ENCODE data around the gene ACVRL1. TPM values are rescaled to one million over a fixed set of nuclear protein-coding genes. Genes with fewer than 3 reads are reported as not detected.

The ACVRL1 gene
- total RNA-seq (not detected), total RNA-seq (0 reads per million in 2 donors)

DNA sequence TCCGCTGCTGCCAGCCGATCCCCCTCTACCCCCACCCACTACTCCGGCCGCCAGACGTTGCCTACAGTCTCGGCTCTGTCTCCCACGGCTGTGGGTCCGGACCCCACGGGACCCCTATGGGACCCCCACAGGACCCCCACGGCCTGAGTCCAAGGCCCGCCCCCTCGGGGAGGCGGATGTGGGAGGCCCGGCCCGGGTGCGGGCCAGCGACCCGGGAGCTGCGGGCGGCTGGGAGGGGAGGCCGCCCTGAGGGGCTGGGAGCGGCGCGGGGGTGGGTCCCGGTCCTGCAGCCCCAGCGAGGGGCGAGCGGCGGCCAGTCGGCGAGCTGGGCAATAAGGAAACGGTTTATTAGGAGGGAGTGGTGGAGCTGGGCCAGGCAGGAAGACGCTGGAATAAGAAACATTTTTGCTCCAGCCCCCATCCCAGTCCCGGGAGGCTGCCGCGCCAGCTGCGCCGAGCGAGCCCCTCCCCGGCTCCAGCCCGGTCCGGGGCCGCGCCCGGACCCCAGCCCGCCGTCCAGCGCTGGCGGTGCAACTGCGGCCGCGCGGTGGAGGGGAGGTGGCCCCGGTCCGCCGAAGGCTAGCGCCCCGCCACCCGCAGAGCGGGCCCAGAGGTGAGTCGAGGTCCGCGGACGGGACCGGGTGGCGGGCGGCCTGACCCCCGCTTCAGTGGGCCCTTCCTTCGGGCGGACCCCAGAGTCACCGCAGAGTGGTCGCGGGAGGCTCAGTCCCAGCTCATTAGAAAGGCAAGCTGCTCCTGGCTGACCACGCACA lies at the start of gene ACVRL1:
Gene ACVRL1, plus strand, starts transcription at position 422 of the 773 bp plus-strand sequence. CDS start 4,971 bp downstream, outside the sequence.
- Mint-ChIP-seq H3K4me3 (peak within 1 kb of the TSS; percentile 21), H3K36me3 (ENCODE audit: low read depth) (peaks cover 4% of the 10 kb centered on the region), H3K4me1 (peaks cover 2% of the 10 kb centered on the region), H3K27me3 (peaks cover 42% of the 10 kb centered on the region), H3K27ac (no peak within 1 kb of the TSS)
- no peaks in the 10 kb centered on the region for H3K9me3 ChIP-seq (ENCODE audit: control insufficient read depth, low read length, poor library complexity, severe bottlenecking)
- DNase-seq = no peak
- no peak for ATAC-seq

DNA sequence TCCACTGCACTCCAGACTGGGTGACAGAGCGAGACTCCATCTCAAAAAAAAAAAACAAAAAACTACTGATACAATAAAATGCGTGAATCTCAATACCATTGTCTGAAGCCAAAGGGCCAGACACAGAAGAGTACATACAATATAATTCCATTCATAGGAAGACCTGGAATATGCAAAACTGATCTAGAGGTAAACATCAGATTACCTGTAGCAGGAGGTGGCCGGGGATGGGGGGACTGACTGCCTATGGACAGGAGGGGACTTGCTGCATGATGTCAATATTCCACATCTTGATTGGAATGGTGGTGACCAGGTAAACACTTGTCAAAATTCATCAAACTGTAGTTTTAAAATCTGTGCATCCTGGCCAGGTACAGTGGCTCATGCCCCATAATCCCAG lies 46.3 kb upstream of the ACVRL1 start:
- Mint-ChIP-seq H3K4me3 (no peak overlapping the region), H3K4me1 (peaks cover 8% of the 10 kb centered on the region), H3K27ac (no peak overlapping the region)

DNA sequence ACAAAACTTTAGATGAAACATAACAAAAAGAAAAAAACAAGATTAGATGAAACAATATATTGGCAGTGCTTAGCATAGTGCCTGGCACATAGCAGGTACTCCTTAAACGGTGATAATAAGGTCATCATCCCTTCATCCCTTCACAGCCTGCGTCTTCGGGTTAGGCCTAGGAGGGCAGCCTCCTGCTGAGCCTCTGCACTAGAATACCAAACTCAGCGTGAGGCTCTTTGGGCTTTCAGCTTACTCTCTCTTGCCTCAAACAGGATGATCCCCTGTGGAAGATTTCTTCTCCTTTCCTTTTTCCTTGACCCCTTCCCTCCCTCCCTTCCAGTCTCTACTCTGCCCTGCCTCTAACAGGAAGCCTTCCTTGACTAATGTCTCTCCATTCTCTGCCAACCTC lies 44.4 kb upstream of the ACVRL1 start:
- no peak overlapping the region for H3K27ac Mint-ChIP-seq
- H3K27me3 Mint-ChIP-seq = peaks cover 59% of the 10 kb centered on the region

More for the DNA sequence above, 46.3 kb upstream of the ACVRL1 start:
- Mint-ChIP-seq H3K36me3 (ENCODE audit: low read depth) (peaks cover 2% of the 10 kb centered on the region), H3K27me3 (peaks cover 57% of the 10 kb centered on the region)
- DNase-seq = no peak
- H3K9me3 ChIP-seq (ENCODE audit: control insufficient read depth, low read length, poor library complexity, severe bottlenecking) = no peaks in the 10 kb centered on the region
- ATAC-seq = no peak

DNA sequence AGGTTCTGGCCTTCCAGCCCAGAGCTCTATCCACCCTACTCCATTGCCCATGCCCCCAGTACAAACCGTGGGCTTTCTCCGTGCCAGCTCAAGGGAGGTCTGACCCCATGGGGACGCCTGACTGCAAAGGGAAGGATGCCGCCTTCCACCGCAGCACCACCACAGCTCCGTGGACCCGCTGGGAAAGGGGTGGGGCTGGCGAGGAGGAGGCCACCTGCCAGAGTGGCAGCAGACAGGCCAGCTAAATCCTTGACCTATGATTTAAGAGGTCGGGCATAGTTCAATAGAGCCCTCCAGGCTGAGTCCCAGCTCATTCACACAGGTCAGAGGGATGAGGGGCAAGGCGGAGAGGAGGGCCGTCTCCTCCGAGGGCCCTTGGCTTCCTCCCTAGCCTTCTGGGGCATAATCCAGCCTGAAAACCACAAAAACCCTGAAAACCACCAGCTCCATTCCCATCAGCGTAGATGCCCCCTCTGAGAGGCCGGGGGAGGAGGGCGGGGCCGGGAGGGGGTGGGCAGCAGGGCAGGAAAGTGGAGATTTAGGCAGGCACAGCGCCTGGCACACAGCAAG lies 43.9 kb upstream of the ACVRL1 start:
- DNase-seq = no peak
- Mint-ChIP-seq H3K36me3 (ENCODE audit: low read depth) (peaks cover 9% of the 10 kb centered on the region), H3K4me3 (peak overlapping the region; percentile 58), H3K4me1 (peaks cover 10% of the 10 kb centered on the region), H3K27me3 (peaks cover 64% of the 10 kb centered on the region), H3K27ac (no peak overlapping the region)
- peak; percentile 15 for ATAC-seq
- no peaks in the 10 kb centered on the region for H3K9me3 ChIP-seq (ENCODE audit: control insufficient read depth, low read length, poor library complexity, severe bottlenecking)

More for the DNA sequence above, 44.4 kb upstream of the ACVRL1 start:
- Mint-ChIP-seq H3K36me3 (ENCODE audit: low read depth) (peaks cover 5% of the 10 kb centered on the region), H3K4me3 (peak overlapping the region; percentile 58), H3K4me1 (peaks cover 9% of the 10 kb centered on the region)
- DNase-seq (no peak), ATAC-seq (no peak)
- H3K9me3 ChIP-seq (ENCODE audit: control insufficient read depth, low read length, poor library complexity, severe bottlenecking) = no peaks in the 10 kb centered on the region

DNA sequence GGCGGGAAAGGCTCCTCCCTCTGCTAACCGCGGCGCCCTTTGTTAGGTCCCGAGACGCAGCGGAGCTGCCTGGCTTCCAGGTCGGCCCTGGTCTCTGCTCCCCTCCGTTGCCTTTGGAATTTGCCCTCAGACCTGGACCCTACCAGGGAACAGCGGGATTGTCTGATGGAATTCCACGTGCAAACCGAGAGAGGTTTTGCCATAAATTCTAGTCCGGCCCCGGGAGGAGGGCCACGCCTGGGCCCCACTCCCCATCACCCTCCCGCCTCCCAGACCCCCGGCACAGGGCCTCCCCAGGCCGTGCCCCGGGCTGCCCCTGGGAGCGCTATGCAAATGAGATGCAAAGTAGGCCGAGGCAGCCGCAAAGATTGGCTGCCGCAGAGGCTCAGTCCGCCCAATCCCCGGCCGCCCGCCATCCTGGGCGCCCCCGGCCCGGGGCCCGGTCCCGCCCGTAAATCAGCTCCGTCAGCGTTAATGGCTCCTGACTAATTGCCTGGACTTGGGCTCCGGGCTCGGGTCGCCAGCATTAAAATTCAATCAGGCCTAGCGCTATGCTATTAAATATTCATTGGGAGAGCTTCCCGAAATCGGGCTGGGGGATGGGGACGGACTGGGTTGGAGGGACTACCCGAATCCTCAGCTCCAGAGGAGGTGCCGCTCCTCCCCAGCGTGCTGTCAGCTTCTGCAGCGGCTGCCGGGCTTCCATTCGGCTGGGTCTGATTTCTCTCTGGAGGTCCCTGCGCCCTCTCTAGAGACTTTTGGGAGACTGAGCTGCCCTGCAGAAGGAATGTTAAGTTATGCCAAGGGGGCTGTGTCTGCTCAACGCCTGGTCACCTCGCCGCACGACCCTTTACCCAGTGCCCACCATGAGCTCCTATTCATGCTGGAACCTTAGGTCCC lies 43.1 kb upstream of the ACVRL1 start:
- Mint-ChIP-seq H3K27me3 (peaks cover 68% of the 10 kb centered on the region), H3K36me3 (ENCODE audit: low read depth) (peaks cover 13% of the 10 kb centered on the region), H3K4me3 (peak overlapping the region; percentile 60), H3K4me1 (peaks cover 16% of the 10 kb centered on the region), H3K27ac (no peak overlapping the region)
- no peaks in the 10 kb centered on the region for H3K9me3 ChIP-seq (ENCODE audit: control insufficient read depth, low read length, poor library complexity, severe bottlenecking)
- DNase-seq (no peak), ATAC-seq (peak; percentile 83)

DNA sequence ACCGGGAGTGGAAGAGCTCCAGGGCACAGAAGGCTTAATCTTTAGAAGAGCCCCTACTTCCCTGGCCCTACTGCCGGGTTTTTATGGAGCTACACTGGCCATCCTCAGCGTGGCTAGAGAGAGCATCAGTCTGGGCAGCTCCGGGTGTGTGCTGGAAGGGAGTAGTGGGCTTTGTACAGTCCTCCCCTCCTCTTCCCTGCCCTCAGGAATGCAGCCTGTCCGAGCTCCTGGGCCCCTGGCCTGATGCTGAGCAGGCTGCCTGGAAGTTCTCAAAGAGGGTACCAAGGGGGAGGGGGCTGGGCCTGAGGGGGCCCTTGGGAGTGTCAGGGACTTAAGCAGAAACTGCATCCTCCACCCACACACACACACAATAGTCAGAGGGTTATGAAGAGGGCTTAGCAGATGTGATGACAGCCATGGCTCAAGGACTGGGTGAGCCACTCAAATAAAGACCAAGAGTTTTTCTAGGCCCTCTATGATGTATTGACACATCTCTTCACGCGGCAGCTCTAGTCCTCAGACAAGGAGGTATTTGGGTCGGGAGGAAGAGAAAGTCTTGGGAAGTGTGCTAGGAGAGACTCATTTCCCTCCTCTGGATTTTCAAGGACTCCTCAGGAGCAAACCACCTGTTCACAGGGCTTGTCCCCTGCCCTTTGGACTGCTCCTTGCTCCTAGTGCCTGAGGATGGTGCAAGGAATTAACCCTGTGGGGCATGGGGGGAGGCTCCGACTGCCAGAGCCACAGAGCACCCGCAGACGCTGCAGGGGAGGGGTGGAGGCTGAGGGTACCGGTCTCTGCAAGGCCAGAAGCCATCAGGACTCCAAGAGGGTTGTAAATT lies 42.3 kb upstream of the ACVRL1 start:
- no peak for DNase-seq
- no peaks in the 10 kb centered on the region for H3K9me3 ChIP-seq (ENCODE audit: control insufficient read depth, low read length, poor library complexity, severe bottlenecking)
- ATAC-seq = no peak
- peaks cover 14% of the 10 kb centered on the region for H3K36me3 Mint-ChIP-seq (ENCODE audit: low read depth)
- peaks cover 18% of the 10 kb centered on the region for H3K4me1 Mint-ChIP-seq
- peaks cover 70% of the 10 kb centered on the region for H3K27me3 Mint-ChIP-seq
- H3K4me3 Mint-ChIP-seq = peak overlapping the region; percentile 60
- no peak overlapping the region for H3K27ac Mint-ChIP-seq

DNA sequence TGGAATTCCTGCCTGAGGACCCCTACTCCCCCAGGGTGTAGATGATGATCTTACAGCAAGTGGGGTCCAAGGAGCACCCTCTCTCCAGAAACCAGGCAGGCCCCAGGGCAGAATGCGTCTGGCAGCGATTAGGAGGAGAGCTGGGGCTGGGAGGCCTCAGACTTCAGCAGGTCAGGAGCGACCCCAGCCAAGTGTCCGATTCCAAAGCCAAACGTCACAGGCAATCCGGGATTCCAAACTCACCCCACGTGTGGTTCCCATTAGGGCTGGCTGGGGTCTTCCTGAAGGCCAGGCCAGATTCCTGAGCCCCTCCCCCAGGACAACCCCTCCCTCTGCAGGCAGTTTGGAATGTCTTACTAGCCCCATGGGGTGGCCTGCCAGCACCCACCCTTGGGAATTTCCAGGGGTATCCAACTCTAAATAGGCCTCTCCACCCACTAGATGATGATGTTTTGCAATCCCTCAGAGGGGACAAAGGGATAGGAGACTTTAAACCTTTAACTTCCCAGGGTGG lies 41.5 kb upstream of the ACVRL1 start:
- ATAC-seq (no peak), DNase-seq (no peak)
- no peak overlapping the region for H3K4me3 Mint-ChIP-seq
- no peak overlapping the region for H3K27ac Mint-ChIP-seq
- H3K9me3 ChIP-seq (ENCODE audit: control insufficient read depth, low read length, poor library complexity, severe bottlenecking) = no peaks in the 10 kb centered on the region
- H3K4me1 Mint-ChIP-seq = peaks cover 23% of the 10 kb centered on the region
- peaks cover 78% of the 10 kb centered on the region for H3K27me3 Mint-ChIP-seq
- H3K36me3 Mint-ChIP-seq (ENCODE audit: low read depth) = peaks cover 19% of the 10 kb centered on the region

DNA sequence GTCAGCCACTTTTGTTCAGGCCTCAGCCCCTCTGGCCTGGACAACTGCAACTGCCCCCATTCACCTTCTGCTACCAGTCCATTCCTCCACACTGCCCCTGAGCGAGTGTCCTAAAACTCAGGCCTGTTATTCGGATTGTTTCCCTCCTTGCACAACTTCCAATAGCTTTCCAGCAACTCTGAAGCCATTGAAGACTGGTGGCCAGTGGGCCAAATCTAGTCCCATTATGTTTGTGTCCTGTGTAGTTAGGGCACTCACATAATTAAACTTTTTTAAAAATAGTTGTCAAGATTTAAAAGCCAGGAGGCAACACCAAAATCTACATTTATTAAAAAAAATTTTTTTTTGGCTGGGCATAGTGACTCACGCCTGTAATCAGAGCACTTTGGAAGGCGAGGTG lies 41.0 kb upstream of the ACVRL1 start:
- Mint-ChIP-seq H3K4me3 (no peak overlapping the region), H3K27ac (no peak overlapping the region), H3K36me3 (ENCODE audit: low read depth) (peaks cover 19% of the 10 kb centered on the region), H3K4me1 (peaks cover 25% of the 10 kb centered on the region), H3K27me3 (peaks cover 83% of the 10 kb centered on the region)
- DNase-seq (no peak), ATAC-seq (no peak)
- H3K9me3 ChIP-seq (ENCODE audit: control insufficient read depth, low read length, poor library complexity, severe bottlenecking) = no peaks in the 10 kb centered on the region

DNA sequence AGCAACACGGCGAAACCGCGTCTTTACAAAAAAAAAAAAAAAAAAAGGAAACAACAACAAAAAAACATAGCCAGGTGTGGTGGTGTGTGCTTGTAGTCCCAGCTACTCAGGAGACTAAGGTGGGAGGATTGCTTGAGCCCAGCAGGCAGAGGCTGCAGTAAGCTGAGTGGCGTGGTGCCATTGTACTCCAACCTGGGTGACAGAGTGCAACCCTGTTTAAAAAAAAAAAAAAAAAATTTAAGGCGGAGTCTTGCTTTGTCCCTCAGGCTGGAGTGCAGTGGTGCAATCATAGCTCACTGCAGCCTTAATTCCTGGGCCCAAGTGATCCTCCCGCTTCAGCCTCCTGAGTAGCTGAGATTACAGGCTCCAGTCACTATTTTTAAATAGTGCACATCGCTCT lies 40.5 kb upstream of the ACVRL1 start:
- DNase-seq (no peak), ATAC-seq (no peak)
- H3K27ac Mint-ChIP-seq = no peak overlapping the region
- no peak overlapping the region for H3K4me3 Mint-ChIP-seq
- H3K9me3 ChIP-seq (ENCODE audit: control insufficient read depth, low read length, poor library complexity, severe bottlenecking) = no peaks in the 10 kb centered on the region
- peaks cover 86% of the 10 kb centered on the region for H3K27me3 Mint-ChIP-seq
- peaks cover 25% of the 10 kb centered on the region for H3K4me1 Mint-ChIP-seq
- H3K36me3 Mint-ChIP-seq (ENCODE audit: low read depth) = peaks cover 19% of the 10 kb centered on the region

DNA sequence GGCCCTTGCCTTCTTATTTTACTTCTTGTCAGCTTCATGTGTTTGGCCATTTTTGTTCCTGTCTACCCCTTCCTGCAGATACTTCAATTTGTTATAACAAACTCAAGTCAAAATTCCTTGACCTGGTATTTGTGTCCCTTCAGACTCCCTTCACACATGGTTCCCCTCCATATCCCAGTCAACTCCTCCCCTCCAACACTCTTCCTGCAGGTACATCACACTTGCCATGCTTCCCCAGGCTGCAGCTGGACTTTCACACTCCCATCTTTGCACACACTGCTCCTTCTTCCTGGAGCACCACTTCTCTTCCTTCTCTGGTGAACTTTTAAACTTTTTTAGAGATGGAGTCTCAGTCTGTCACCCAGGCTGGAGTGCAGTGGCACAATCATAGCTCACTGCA lies 39.9 kb upstream of the ACVRL1 start:
- peaks cover 25% of the 10 kb centered on the region for H3K4me1 Mint-ChIP-seq
- ATAC-seq (no peak), DNase-seq (no peak)
- H3K27me3 Mint-ChIP-seq = peaks cover 82% of the 10 kb centered on the region
- H3K36me3 Mint-ChIP-seq (ENCODE audit: low read depth) = peaks cover 19% of the 10 kb centered on the region
- peak overlapping the region; percentile 78 for H3K4me3 Mint-ChIP-seq
- H3K27ac Mint-ChIP-seq = no peak overlapping the region
- H3K9me3 ChIP-seq (ENCODE audit: control insufficient read depth, low read length, poor library complexity, severe bottlenecking) = no peaks in the 10 kb centered on the region

DNA sequence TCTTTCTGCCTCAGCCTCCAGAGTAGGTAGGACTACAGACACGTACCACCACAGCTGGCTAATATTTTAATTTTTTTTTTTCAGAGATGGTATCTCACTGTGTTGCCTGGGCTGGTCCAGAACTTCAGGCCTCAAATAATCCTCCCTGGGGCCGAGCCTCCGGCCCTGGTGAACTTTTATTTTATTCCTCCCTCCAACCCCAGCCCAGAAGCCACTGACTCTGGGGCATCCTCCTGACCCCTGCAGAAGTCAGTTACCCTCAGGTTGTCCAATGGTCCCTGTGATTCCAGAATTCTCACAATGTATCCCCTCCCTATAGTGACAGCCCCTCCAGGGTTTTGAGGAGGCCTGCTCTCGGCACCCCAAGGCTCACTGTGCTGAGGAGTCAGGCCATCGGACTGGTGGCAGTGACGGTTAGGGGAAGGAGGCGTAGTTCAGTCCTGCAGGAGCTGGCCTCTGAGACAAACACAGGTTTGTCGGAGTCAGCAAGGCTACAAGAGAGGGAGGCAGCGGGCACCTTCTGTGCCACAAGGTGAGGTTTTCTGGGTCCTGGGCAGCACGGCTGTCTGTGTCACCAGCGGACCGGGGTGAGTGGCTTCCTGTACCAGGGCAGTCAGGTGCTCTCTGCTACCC lies 39.4 kb upstream of the ACVRL1 start:
- no peak for DNase-seq
- no peak for ATAC-seq
- Mint-ChIP-seq H3K4me1 (peaks cover 25% of the 10 kb centered on the region), H3K36me3 (ENCODE audit: low read depth) (peaks cover 19% of the 10 kb centered on the region), H3K27me3 (peaks cover 81% of the 10 kb centered on the region), H3K4me3 (no peak overlapping the region), H3K27ac (no peak overlapping the region)
- no peaks in the 10 kb centered on the region for H3K9me3 ChIP-seq (ENCODE audit: control insufficient read depth, low read length, poor library complexity, severe bottlenecking)

Data from T-helper 17 cell (primary cell).